LNCAP (cell line): Measurements from ENCODE around the gene NFASC.

ENCODE experiments used
- CTCF ChIP-seq: fragments of 450-650 bp; IDR thresholded peaks from 2 replicates; pipeline ENCODE4 v1.5.1; 2017; ENCODE audit warnings: mild to moderate bottlenecking

NFASC gene

DNA sequence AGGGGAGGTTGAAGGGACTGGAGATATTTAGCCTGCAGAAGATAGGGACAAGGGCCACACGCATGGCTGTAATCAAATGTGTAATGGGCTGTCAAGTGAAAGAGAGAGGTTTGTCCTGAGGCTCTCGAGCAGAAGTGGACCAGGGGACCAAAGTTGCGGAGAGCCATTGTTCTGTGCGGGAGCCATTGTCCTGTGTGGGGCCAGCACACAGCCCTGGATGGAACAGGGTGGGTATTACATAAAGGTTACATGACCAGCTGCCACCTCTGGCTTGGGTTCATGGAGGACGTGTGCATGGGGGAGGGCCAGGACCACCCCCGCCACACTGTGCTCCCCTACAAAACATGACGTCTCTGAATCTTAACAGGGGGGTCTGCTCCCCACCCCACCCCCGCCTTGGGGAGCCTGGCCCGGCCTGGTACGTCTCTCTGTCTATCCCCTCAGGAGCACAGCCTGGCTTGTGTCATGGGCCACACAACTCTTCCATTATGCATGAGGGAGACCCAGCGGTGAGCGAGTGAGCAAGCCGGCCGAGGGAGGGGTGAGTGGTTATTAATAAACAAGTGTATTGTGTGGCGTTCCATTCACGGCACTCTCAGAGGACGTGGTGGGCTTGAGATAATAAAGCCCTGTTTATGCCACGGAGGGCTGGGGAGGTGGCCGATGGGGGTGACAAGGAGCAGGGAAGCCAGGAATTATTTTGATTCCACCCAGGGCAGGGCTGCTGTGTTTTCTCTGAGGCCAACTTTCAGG, at the start of gene NFASC:
TSS of gene NFASC (plus strand) at position 703 of the 753 bp plus-strand sequence. CDS start 73,454 bp downstream, outside the sequence.
- no peak for TF ChIP-seq CTCF

GRCh38 chr1:204821476-204821875, 49.2 kb upstream of the NFASC start:
- no peak for TF ChIP-seq CTCF

- no peak for TF ChIP-seq CTCF
Observed at GRCh38 chr1:204821924-204822323, 48.7 kb upstream of the NFASC start.

- peak; percentile 30; the same call in 1 of the 2 replicates for TF ChIP-seq CTCF
Observed at GRCh38 chr1:204826970-204827369, 43.7 kb upstream of the NFASC start.

- TF ChIP-seq CTCF: no peak; the same call in 1 of the 2 replicates
Observed at GRCh38 chr1:204828352-204828850, 42.3 kb upstream of the NFASC start.

DNA sequence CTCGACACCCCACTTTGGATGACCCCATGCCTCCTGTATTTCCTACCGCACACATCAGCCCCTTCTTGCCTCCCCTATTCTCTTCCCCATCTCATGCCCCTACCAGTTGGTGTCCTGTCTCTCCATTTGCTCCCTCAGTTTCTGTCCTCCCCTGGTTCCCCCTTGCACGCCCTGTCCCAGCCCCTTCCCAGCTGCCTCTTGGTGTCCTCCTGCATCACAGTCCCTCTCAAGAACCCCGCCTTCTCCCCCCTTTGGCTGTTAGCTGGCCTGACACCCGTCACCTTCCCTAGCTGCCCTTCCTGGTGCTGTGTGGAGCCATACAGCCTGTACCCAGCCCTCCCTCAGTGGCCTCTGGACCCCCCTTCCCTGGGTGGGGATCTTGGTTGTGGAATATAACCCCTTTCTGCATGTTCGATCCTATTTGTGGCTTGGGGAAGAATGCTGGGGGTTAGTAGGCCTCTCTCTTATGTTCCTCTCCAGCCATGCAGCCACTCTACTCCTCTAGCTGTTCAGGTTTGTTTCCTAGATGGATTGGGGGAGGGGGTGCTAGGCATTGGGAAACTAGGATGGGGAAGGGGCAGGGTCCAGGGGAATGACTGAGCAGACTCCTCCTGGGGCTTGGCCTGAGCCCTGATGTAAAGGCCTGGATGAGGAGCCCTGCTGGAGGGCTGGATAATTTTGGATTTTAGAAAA, 41.4 kb upstream of the NFASC start:
- no peak for TF ChIP-seq CTCF

DNA sequence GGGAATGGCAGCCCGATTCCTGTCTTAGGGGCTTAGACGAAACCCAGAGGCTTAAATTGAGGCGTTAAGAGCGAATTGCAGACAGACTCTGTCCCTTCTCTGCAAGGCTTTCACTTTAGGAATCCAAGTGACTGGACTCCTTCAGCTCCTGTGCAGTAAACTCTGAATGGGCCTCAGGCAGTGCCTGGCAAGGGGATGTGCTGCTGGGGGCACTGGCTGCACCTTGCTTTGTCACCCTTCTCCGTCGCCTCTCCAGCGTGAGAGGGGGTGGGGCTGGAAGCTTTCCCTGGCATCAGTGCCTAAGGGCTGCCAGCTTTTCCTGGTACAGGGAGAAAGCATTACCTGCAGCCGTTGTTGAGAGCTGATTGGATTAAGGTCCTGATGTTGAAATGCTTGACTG, 39.9 kb upstream of the NFASC start:
- no peak for TF ChIP-seq CTCF
